SK-N-SH (cell line): Measurements from ENCODE around the gene IRX3. TPM values are rescaled to one million over a fixed set of nuclear protein-coding genes. Genes with fewer than 3 reads are reported as not detected.

Source experiments
- CTCF ChIA-PET: fragments of 300-600, 350-600 bp; formaldehyde crosslinking; extraction: SDS; loops from one replicate; lab custom pipeline; 2021; lab: Yijun Ruan, JAX
- POLR2A ChIA-PET: fragments of 350-600 bp; sonication (Branson Sonifier 250); formaldehyde crosslinking; extraction: SDS; loops from one replicate; lab custom pipeline; 2020; ENCODE audit warnings: antibody characterized with exemption, inconsistent platforms; lab: Yijun Ruan, JAX
- DNase-seq: peaks from one replicate; pipeline ENCODE4 v3.0.0; 2012
- H2AFZ ChIP-seq: fragments of 200-600 bp; sonication (generic); 2 replicates; pipeline ENCODE4 v1.8.1; 2016; ENCODE audit warnings: antibody characterized with exemption, mild to moderate bottlenecking, low read depth
- H3F3A ChIP-seq: fragments of 200-600 bp; sonication (generic); replicated peaks from 2 replicates; pipeline ENCODE3; 2016; ENCODE audit warnings: antibody characterized with exemption, mild to moderate bottlenecking; ENCODE audit not compliant: insufficient read depth
- H3K27ac ChIP-seq, 2 experiments: fragments of 200-500 bp in 1 of 2; fragments of 200-600 bp in 1 of 2; sonication (Bioruptor generic) in 1 of 2; sonication (generic), shearing (Covaris generic) in 1 of 2; 2 replicates each; pipeline versions ENCODE4 v1.5.1 to v1.6.1; 2014 to 2016; ENCODE audit warnings: low read depth in 2 of 2, inconsistent platforms in 1 of 2, low read length in 1 of 2, mild to moderate bottlenecking in 1 of 2, mixed read lengths in 1 of 2
- H3K27me3 ChIP-seq: fragments of 200-600 bp; sonication (generic), shearing (Covaris generic); 2 replicates; pipeline ENCODE4 v1.6.1; 2016; ENCODE audit warnings: mixed run types; ENCODE audit not compliant: insufficient read depth
- H3K36me3 ChIP-seq, 2 experiments: fragments of 200-500 bp in 1 of 2; fragments of 200-600 bp in 1 of 2; sonication (Bioruptor generic) in 1 of 2; sonication (generic) in 1 of 2; replicated peaks in 1 of 2; 2 replicates each; pipeline versions ENCODE3 to v1.5.1; 2014 to 2016; ENCODE audit warnings: low read length in 1 of 2, mild to moderate bottlenecking in 1 of 2; ENCODE audit not compliant: insufficient read depth in 2 of 2, control insufficient read depth in 1 of 2
- H3K4me1 ChIP-seq, 2 experiments: fragments of 200-500 bp in 1 of 2; fragments of 200-600 bp in 1 of 2; sonication (Bioruptor generic) in 1 of 2; sonication (generic), shearing (Covaris generic) in 1 of 2; 2 replicates each; pipeline versions ENCODE4 v1.5.1 to v1.6.1; 2014 to 2016; ENCODE audit warnings: low read depth in 1 of 2, low read length in 1 of 2, mixed run types in 1 of 2; ENCODE audit not compliant: insufficient read depth in 2 of 2, control insufficient read depth in 1 of 2
- H3K4me2 ChIP-seq: fragments of 200-600 bp; sonication (generic), shearing (Covaris generic); 2 replicates; pipeline ENCODE4 v1.6.1; 2017; ENCODE audit warnings: mixed run types
- H3K4me3 ChIP-seq, 2 experiments: fragments of 200-500 bp in 1 of 2; fragments of 200-600 bp in 1 of 2; sonication (Bioruptor generic) in 1 of 2; sonication (generic), shearing (Covaris generic) in 1 of 2; 2 replicates each; pipeline versions ENCODE4 v1.5.1 to v1.8.1; 2014 to 2016; ENCODE audit warnings: low read depth in 2 of 2, inconsistent platforms in 1 of 2, low read length in 1 of 2, mild to moderate bottlenecking in 1 of 2, mixed read lengths in 1 of 2, moderate library complexity in 1 of 2
- H3K79me2 ChIP-seq: fragments of 200-600 bp; sonication (generic); 2 replicates; pipeline ENCODE4 v1.8.1; 2017; ENCODE audit warnings: mild to moderate bottlenecking; ENCODE audit not compliant: insufficient read depth
- H3K9ac ChIP-seq: fragments of 200-600 bp; sonication (generic); 2 replicates; pipeline ENCODE4 v1.6.1; 2017; ENCODE audit warnings: mixed run types
- H3K9me2 ChIP-seq: fragments of 200-600 bp; sonication (generic); 2 replicates; pipeline ENCODE4 v1.6.1; 2017; ENCODE audit warnings: mixed run types
- H3K9me3 ChIP-seq: fragments of 200-600 bp; sonication (generic); 2 replicates; pipeline ENCODE4 v1.6.1; 2017; ENCODE audit warnings: mixed run types, mild to moderate bottlenecking, moderate library complexity
- H4K20me1 ChIP-seq: fragments of 200-600 bp; sonication (generic); 2 replicates; pipeline ENCODE4 v1.6.1; 2017; ENCODE audit warnings: mild to moderate bottlenecking, mixed run types; ENCODE audit not compliant: insufficient read depth
- ELF1 ChIP-seq: IDR thresholded peaks from 2 replicates; pipeline ENCODE4 v1.4.0; 2012
- FOXM1 ChIP-seq: IDR thresholded peaks from 2 replicates; pipeline ENCODE4 v1.4.0; 2012; ENCODE audit warnings: low read depth, mild to moderate bottlenecking
- MXI1 ChIP-seq: IDR thresholded peaks from 2 replicates; pipeline ENCODE4 v1.6.1; 2012; ENCODE audit warnings: mild to moderate bottlenecking, low read depth, low read length, improper control_type of control experiment
- PBX3 ChIP-seq: IDR thresholded peaks from 2 replicates; pipeline ENCODE4; 2012
- POLR2AphosphoS5 ChIP-seq: IDR thresholded peaks from 2 replicates; pipeline ENCODE4 v1.6.1; 2012; ENCODE audit warnings: low read depth, low read length
- RAD21 ChIP-seq: IDR thresholded peaks from 2 replicates; pipeline ENCODE4 v1.6.1; 2012; ENCODE audit warnings: mild to moderate bottlenecking, low read length
- SIN3A ChIP-seq: IDR thresholded peaks from 2 replicates; pipeline ENCODE4 v1.6.1; 2012; ENCODE audit warnings: low read depth, mild to moderate bottlenecking, low read length, moderate library complexity, borderline replicate concordance
- TAF1 ChIP-seq: IDR thresholded peaks from 2 replicates; pipeline ENCODE4 v1.6.1; 2012; ENCODE audit warnings: low read depth, mild to moderate bottlenecking, low read length, moderate library complexity, borderline replicate concordance
- TCF12 ChIP-seq: IDR thresholded peaks from 2 replicates; pipeline ENCODE4 v1.4.0; 2012
- YY1 ChIP-seq: IDR thresholded peaks from 2 replicates; pipeline ENCODE4 v1.4.0; 2012; ENCODE audit warnings: low read depth, mild to moderate bottlenecking
- WGBS: methylation state at CpG from one replicate; pipeline ENCODE4 v1.1.6; 2017; ENCODE audit warnings: low lambda C conversion rate; 5-methylcytosine and 5-hydroxymethylcytosine counted together
- polyA plus RNA-seq, 3 experiments: library from polyadenylated mRNA; depleted of rRNA; stranded (reverse); fragments of >200 nt; gene quantifications; 2 replicates each; pipeline ENCODE4 v1.2.3, GENCODE V29; 2012

Gene IRX3
- polyA plus RNA-seq, 1 of the 3 experiments (the other 2 are of a cell fraction): 7.1 TPM

- no peaks in the 10 kb centered on the region for H3K9me3 ChIP-seq
- TF ChIP-seq YY1: peak; percentile 73; the same call in 1 of the 2 replicates
- no peak for TF ChIP-seq TCF12
- TF ChIP-seq, all 33 proteins: peak for 1
- no peaks in the 10 kb centered on the region for H4K20me1 ChIP-seq
- POLR2A ChIA-PET: no interaction called here
- H3K36me3 ChIP-seq: peaks cover 4 to 10% of the 10 kb centered on the region in 2 experiments
- H3K4me1 ChIP-seq: no peaks in the 10 kb centered on the region; a peak in 1 of 4 replicates
- H3K27me3 ChIP-seq: no peaks in the 10 kb centered on the region
- peak overlapping the region; percentile 98 for H3K4me2 ChIP-seq
- peak overlapping the region; percentile 79 for H3K4me3 ChIP-seq
- H3K27ac ChIP-seq: peak overlapping the region; percentile 22 to 55; a peak in 3 of 4 replicates
- H3K79me2 ChIP-seq: peaks cover 3% of the 10 kb centered on the region
- H3F3A ChIP-seq: no peaks in the 10 kb centered on the region
- peak overlapping the region; percentile 84 for H3K9ac ChIP-seq
- peak overlapping the region; percentile 97 for H2AFZ ChIP-seq
- H3K9me2 ChIP-seq: no peaks in the 10 kb centered on the region
- WGBS: 39% methylated on average over 41 of the region's 61 CpGs
- CTCF ChIA-PET: interaction anchor here (0.6 kb wide), 1 partner anchor 894 kb away, joined by 3 read pairs; no protein-coding TSS in a partner anchor
- DNase-seq: no peak
Measured at GRCh38 chr16:54287131-54288029, 793 bp upstream of the IRX3 start.

- Histone ChIP-seq H3K9ac (peak overlapping the region; percentile 79), H3F3A (no peaks in the 10 kb centered on the region), H3K4me2 (peak overlapping the region; percentile 98), H3K36me3 (peaks cover 4 to 10% of the 10 kb centered on the region in 2 experiments), H3K9me2 (no peaks in the 10 kb centered on the region), H4K20me1 (no peaks in the 10 kb centered on the region)
- POLR2A ChIA-PET: interaction anchor here (0.6 kb wide), 1 partner anchor 317 kb away, joined by 3 read pairs; no protein-coding TSS in a partner anchor
- TF ChIP-seq PBX3: peak; percentile 77
- no peak; the same call in 1 of the 2 replicates for TF ChIP-seq SIN3A
- TF ChIP-seq MXI1: peak; percentile 20; the same call in 1 of the 2 replicates
- TF ChIP-seq FOXM1: no peak
- TF ChIP-seq RAD21: no peak
- TF ChIP-seq YY1: no peak
- TF ChIP-seq TAF1: 0 out of 2 replicates have a peak, but pooled peaks have one; percentile 46
- TF ChIP-seq ELF1: no peak
- no peak for TF ChIP-seq POLR2AphosphoS5
- TF ChIP-seq, all 33 proteins: peak for 3
- DNase-seq: peak; percentile 91
- CTCF ChIA-PET: interaction anchor here (1.2 to 1.4 kb wide), 3 partner anchors 51 to 438 kb away, joined by 3 to 4 read pairs (median 3); no protein-coding TSS in a partner anchor
- Histone ChIP-seq H3K4me1 (no peaks in the 10 kb centered on the region; a peak in 2 of 4 replicates), H3K79me2 (peaks cover 3% of the 10 kb centered on the region), H3K4me3 (peak overlapping the region; percentile 79), H3K27ac (peak overlapping the region; percentile 45 to 89), H3K27me3 (no peaks in the 10 kb centered on the region), H2AFZ (peak overlapping the region; percentile 92), H3K9me3 (no peaks in the 10 kb centered on the region)
- WGBS: 3% methylated on average over 3 of the region's 43 CpGs
Measured at GRCh38 chr16:54286090-54286365, 559 bp downstream of the IRX3 start.
